Hepatocyte (in vitro differentiated cells): Measurements from ENCODE around the gene SP2.
"Not testable (repeated sequence)": the region's sequence is repeated elsewhere in the genome, so short reads cannot be mapped to it uniquely, and the experiment has no call there.

Experiments
- EZH2 ChIP-seq: fragments of 200-600 bp; sonication (generic); IDR thresholded peaks from 2 replicates; pipeline ENCODE4 v1.6.1; 2016; ENCODE audit warnings: antibody characterized with exemption, mild to moderate bottlenecking, borderline replicate concordance
- EZH2phosphoT487 ChIP-seq: fragments of 200-600 bp; sonication (generic); IDR thresholded peaks from one replicate; pipeline ENCODE4 v1.6.1; 2018; ENCODE audit warnings: antibody characterized with exemption, mild to moderate bottlenecking, low read depth, moderate library complexity; ENCODE audit not compliant: unreplicated experiment, severe bottlenecking
- TF ChIP-seq, protein P1 (sequence below): fragments of 200-600 bp; sonication (generic); IDR thresholded peaks from 2 replicates; pipeline ENCODE4 v1.5.1; 2016; ENCODE audit warnings: antibody characterized with exemption, mild to moderate bottlenecking; ENCODE audit not compliant: poor library complexity

DNA sequence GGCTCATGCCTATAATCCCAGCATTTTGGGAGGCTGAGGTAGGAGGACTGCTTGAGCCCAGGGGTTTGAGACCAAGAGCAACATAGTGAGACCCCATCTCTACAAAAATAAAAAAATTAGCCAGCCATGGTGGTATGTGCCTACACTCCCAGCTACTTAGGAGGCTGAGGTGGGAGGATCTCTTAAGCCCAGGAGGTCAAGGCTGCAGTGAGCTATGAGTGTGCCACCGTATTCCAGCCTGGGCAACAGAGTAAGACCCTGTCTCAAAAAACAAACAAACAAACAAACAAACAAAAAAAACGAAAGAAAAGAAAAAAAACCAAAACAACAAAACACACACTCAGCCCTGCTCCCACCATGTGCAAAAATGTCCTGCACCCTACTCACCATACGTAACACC is 39.4 kb downstream of the SP2 start:
- TF ChIP-seq, protein P1, sequence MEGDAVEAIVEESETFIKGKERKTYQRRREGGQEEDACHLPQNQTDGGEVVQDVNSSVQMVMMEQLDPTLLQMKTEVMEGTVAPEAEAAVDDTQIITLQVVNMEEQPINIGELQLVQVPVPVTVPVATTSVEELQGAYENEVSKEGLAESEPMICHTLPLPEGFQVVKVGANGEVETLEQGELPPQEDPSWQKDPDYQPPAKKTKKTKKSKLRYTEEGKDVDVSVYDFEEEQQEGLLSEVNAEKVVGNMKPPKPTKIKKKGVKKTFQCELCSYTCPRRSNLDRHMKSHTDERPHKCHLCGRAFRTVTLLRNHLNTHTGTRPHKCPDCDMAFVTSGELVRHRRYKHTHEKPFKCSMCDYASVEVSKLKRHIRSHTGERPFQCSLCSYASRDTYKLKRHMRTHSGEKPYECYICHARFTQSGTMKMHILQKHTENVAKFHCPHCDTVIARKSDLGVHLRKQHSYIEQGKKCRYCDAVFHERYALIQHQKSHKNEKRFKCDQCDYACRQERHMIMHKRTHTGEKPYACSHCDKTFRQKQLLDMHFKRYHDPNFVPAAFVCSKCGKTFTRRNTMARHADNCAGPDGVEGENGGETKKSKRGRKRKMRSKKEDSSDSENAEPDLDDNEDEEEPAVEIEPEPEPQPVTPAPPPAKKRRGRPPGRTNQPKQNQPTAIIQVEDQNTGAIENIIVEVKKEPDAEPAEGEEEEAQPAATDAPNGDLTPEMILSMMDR, result not testable (repeated sequence)
- not testable (repeated sequence) for TF ChIP-seq EZH2phosphoT487, EZH2
